IMR-90 (cell line): ENCODE results near the gene KBTBD8. TPM values are rescaled to one million over a fixed set of nuclear protein-coding genes. Genes with fewer than 3 reads are reported as not detected.

ENCODE experiments used
- ATAC-seq: fragments of 200-7000 bp; cut with Tn5 transposase; 2 replicates; pipeline ENCODE4 v1.9.1; 2020; ENCODE audit warnings: low read depth, mild to moderate bottlenecking, moderate library complexity
- BruUV-seq: library from RNA; stranded (reverse); fragments of 400-500 nt; replicated peaks from 2 replicates; lab custom pipeline; 2021; lab: Mats Ljungman, UMichigan
- CTCF ChIA-PET: fragments of 300-600 bp; formaldehyde crosslinking; extraction: SDS; loops from one replicate; lab custom pipeline; 2021; ENCODE audit warnings: antibody characterized with exemption; lab: Yijun Ruan, JAX
- POLR2A ChIA-PET: fragments of 300-600 bp; sonication (Branson Sonifier 250); formaldehyde crosslinking; loops from one replicate; lab custom pipeline; 2022; ENCODE audit warnings: antibody characterized with exemption; ENCODE audit not compliant: unreplicated experiment; lab: Charles Lee
- DNase-seq: peaks from one replicate; pipeline ENCODE4 v3.0.0; 2013
- H2AFZ ChIP-seq: replicated peaks from 2 replicates; pipeline ENCODE3; 2013; ENCODE audit warnings: low read length, mild to moderate bottlenecking; ENCODE audit not compliant: poor library complexity
- H2AK5ac ChIP-seq: 2 replicates; pipeline ENCODE4 v1.6.1; 2013; ENCODE audit warnings: low read depth, low read length, inconsistent platforms
- H2AK9ac ChIP-seq: replicated peaks from 2 replicates; pipeline ENCODE3; 2013; ENCODE audit warnings: mild to moderate bottlenecking, low read depth, low read length, moderate library complexity; ENCODE audit not compliant: poor library complexity
- H2BK120ac ChIP-seq: 2 replicates; pipeline ENCODE4 v1.6.1; 2013; ENCODE audit warnings: low read depth, low read length, inconsistent platforms
- H2BK15ac ChIP-seq: 3 replicates; pipeline ENCODE4 v1.6.1; 2013; ENCODE audit warnings: low read depth, low read length, inconsistent platforms
- H2BK20ac ChIP-seq: 2 replicates; pipeline ENCODE4 v1.6.1; 2013; ENCODE audit warnings: low read depth, mild to moderate bottlenecking, inconsistent platforms, low read length, moderate library complexity
- H2BK5ac ChIP-seq: 2 replicates; pipeline ENCODE4 v1.6.1; 2013; ENCODE audit warnings: mild to moderate bottlenecking, low read depth, low read length, inconsistent platforms; ENCODE audit not compliant: poor library complexity, severe bottlenecking
- H3K14ac ChIP-seq: replicated peaks from 2 replicates; pipeline ENCODE4 v1.6.1; 2013; ENCODE audit warnings: low read depth, low read length, inconsistent platforms
- H3K18ac ChIP-seq: 2 replicates; pipeline ENCODE4 v1.6.1; 2013; ENCODE audit warnings: low read depth, low read length, control low read depth
- H3K23ac ChIP-seq: 2 replicates; pipeline ENCODE4 v1.6.1; 2013; ENCODE audit warnings: low read depth, low read length, inconsistent platforms
- H3K27ac ChIP-seq: 2 replicates; pipeline ENCODE4 v1.5.1; 2013; ENCODE audit warnings: mild to moderate bottlenecking, control low read depth, low read length; ENCODE audit not compliant: insufficient read depth
- H3K27me3 ChIP-seq: 2 replicates; pipeline ENCODE4 v1.6.1; 2013; ENCODE audit warnings: low read length; ENCODE audit not compliant: control insufficient read depth, insufficient read depth
- H3K36me3 ChIP-seq: 2 replicates; pipeline ENCODE4 v1.6.1; 2013; ENCODE audit warnings: low read length, mixed read lengths; ENCODE audit not compliant: control insufficient read depth, insufficient read depth
- H3K4ac ChIP-seq: 2 replicates; pipeline ENCODE4 v1.6.1; 2013; ENCODE audit warnings: low read depth, low read length, inconsistent platforms
- H3K4me1 ChIP-seq: 2 replicates; pipeline ENCODE4 v1.6.1; 2013; ENCODE audit warnings: low read length, mixed read lengths; ENCODE audit not compliant: control insufficient read depth, insufficient read depth
- H3K4me2 ChIP-seq: 2 replicates; pipeline ENCODE4 v1.6.1; 2013; ENCODE audit warnings: low read depth, mild to moderate bottlenecking, control low read depth, low read length, moderate library complexity
- H3K4me3 ChIP-seq: 2 replicates; pipeline ENCODE4 v1.5.1; 2013; ENCODE audit warnings: low read depth, mild to moderate bottlenecking, control low read depth, low read length, moderate library complexity; ENCODE audit not compliant: insufficient read depth
- H3K56ac ChIP-seq: 2 replicates; pipeline ENCODE4 v1.6.1; 2013; ENCODE audit warnings: low read length, inconsistent platforms; ENCODE audit not compliant: insufficient read depth; ENCODE audit errors: extremely low read depth
- H3K79me1 ChIP-seq, 2 experiments: 2 replicates each; pipeline ENCODE4 v1.6.1; 2013; ENCODE audit warnings: low read length in 2 of 2, inconsistent platforms in 1 of 2, low read depth in 1 of 2
- H3K9ac ChIP-seq: 2 replicates; pipeline ENCODE4 v1.6.1; 2013; ENCODE audit warnings: low read depth, low read length, control low read depth
- H3K9me1 ChIP-seq: 2 replicates; pipeline ENCODE4 v1.6.1; 2013; ENCODE audit warnings: low read length, inconsistent platforms; ENCODE audit not compliant: insufficient read depth
- H3K9me3 ChIP-seq: 2 replicates; pipeline ENCODE4 v1.6.1; 2013; ENCODE audit warnings: low read length; ENCODE audit not compliant: control insufficient read depth, insufficient read depth
- H4K20me1 ChIP-seq: 2 replicates; pipeline ENCODE4 v1.6.1; 2013; ENCODE audit warnings: low read length, inconsistent platforms; ENCODE audit not compliant: insufficient read depth
- H4K5ac ChIP-seq: 2 replicates; pipeline ENCODE4 v1.6.1; 2013; ENCODE audit warnings: mild to moderate bottlenecking, low read depth, low read length, control low read depth
- H4K8ac ChIP-seq, 2 experiments: 2 replicates each; pipeline ENCODE4 v1.6.1; 2013; ENCODE audit warnings: low read depth in 2 of 2, low read length in 2 of 2, control low read depth in 1 of 2, inconsistent platforms in 1 of 2
- H4K91ac ChIP-seq: 2 replicates; pipeline ENCODE4 v1.6.1; 2013; ENCODE audit warnings: low read depth, low read length, inconsistent platforms; ENCODE audit not compliant: insufficient read depth
- BHLHE40 ChIP-seq: fragments of 150-350 bp; IDR thresholded peaks from 2 replicates; pipeline ENCODE4 v1.6.1; 2016; ENCODE audit warnings: mild to moderate bottlenecking, low read depth, low read length
- MAFK ChIP-seq: IDR thresholded peaks from 2 replicates; pipeline ENCODE4 v1.6.1; 2012; ENCODE audit warnings: low read depth, low read length, improper control_type of control experiment
- MAZ ChIP-seq: IDR thresholded peaks from 2 replicates; pipeline ENCODE4 v1.6.1; 2012; ENCODE audit warnings: low read depth, mild to moderate bottlenecking, low read length, improper control_type of control experiment, moderate library complexity, borderline replicate concordance
- MXI1 ChIP-seq: IDR thresholded peaks from 2 replicates; pipeline ENCODE4 v1.6.1; 2012; ENCODE audit warnings: low read depth, mild to moderate bottlenecking, low read length, moderate library complexity, borderline replicate concordance
- NFE2L2 ChIP-seq: fragments of 150-350 bp; IDR thresholded peaks from 2 replicates; pipeline ENCODE4 v1.6.1; 2016; ENCODE audit warnings: low read depth, mild to moderate bottlenecking, low read length
- POLR2A ChIP-seq: IDR thresholded peaks from 2 replicates; pipeline ENCODE4 v1.6.1; 2012; ENCODE audit warnings: mild to moderate bottlenecking, low read depth, low read length
- RAD21 ChIP-seq: IDR thresholded peaks from 2 replicates; pipeline ENCODE4 v1.6.1; 2012; ENCODE audit warnings: low read length, improper control_type of control experiment
- RCOR1 ChIP-seq: IDR thresholded peaks from 2 replicates; pipeline ENCODE4 v1.6.1; 2012; ENCODE audit warnings: mild to moderate bottlenecking, low read length, improper control_type of control experiment; ENCODE audit not compliant: insufficient replicate concordance
- WGBS, 2 experiments: methylation state at CpG; one replicate each; pipeline versions ENCODE4 v1.1.5 to v1.1.7; 2013; ENCODE audit warnings: missing lambda C conversion rate in 2 of 2; ENCODE audit not compliant: insufficient read length in 1 of 2; ENCODE audit errors: extremely low coverage in 2 of 2; 5-methylcytosine and 5-hydroxymethylcytosine counted together
- dilution Hi-C: fragments of 300-500 bp; cut with HindIII; formaldehyde crosslinking; loops from one replicate; pipeline ENCODE4 v1.14.3; 2018; ENCODE audit warnings: low sequenced_read_pairs; ENCODE audit not compliant: unreplicated experiment
- in situ Hi-C: fragments of 300-500 bp; cut with MboI; formaldehyde crosslinking; loops from 3 replicates; pipeline ENCODE4 v1.14.3; 2019; ENCODE audit warnings: low sequenced_read_pairs, inconsistent platforms, mixed read lengths
- intact Hi-C: fragments of 100-400 bp; cut with micrococcal nuclease; formaldehyde crosslinking; loops from 2 replicates; pipeline ENCODE4 v1.10.0; 2022
- polyA plus RNA-seq, 3 experiments: library from polyadenylated mRNA; depleted of rRNA; stranded (reverse); fragments of >200 nt; gene quantifications; 2 replicates each; pipeline ENCODE4 v1.2.3, GENCODE V29; 2012; ENCODE audit warnings: low replicate concordance in 1 of 3
- total RNA-seq: library from RNA; depleted of rRNA; stranded (reverse); fragments of >200 nt; gene quantifications from 2 replicates; pipeline ENCODE4 v1.2.3, GENCODE V29; 2012
- TF ChIP-seq, protein P1 (sequence below): fragments of 150-350 bp; IDR thresholded peaks from 2 replicates; pipeline ENCODE4 v1.6.1; 2017; ENCODE audit warnings: mild to moderate bottlenecking, antibody characterized with exemption, low read length, low read depth
- TF ChIP-seq, protein P2 (sequence below): conservative IDR thresholded peaks from 2 replicates; pipeline ENCODE4 v1.5.1; 2012; ENCODE audit warnings: mild to moderate bottlenecking, low read depth, low read length, improper control_type of control experiment

KBTBD8 gene
- total and polyA plus RNA-seq, 2 of the 4 experiments (the other 2 are of a cell fraction) = 1.5 to 8.6 TPM

DNA sequence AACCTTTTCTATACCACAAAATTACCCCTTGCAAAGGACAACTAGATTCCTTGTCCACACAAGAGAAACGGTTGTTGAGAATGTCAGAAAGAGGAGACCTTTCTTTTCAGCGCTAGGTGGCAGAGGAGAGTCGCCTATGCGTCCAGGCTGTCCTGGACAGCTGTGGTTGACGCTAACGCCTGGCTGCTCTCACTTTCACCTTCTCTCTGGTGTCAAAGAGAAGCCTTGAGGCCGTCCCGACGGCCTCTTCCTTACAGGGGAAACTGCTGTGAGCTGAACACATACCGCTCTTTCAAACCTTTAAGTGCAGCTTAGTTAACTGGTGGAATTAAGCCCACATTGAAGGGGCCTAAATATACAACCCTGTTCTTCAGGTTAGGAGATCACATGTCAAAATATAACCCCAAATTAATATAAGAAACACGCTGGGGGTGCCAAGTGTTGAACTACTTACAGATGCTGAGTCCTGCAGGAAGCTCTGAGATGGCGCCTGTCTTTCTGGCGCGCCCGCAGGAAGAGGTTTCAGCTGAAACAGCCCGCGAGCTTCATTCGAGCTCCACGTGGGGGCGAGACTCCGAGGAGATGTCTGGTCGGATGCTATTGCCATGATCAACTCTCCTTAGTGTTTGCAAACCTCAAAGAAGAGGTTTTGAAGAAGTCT lies 26.1 kb upstream of the KBTBD8 start (continued):
- TF ChIP-seq BHLHE40 = no peak
- TF ChIP-seq RAD21 = peak; percentile 95

DNA sequence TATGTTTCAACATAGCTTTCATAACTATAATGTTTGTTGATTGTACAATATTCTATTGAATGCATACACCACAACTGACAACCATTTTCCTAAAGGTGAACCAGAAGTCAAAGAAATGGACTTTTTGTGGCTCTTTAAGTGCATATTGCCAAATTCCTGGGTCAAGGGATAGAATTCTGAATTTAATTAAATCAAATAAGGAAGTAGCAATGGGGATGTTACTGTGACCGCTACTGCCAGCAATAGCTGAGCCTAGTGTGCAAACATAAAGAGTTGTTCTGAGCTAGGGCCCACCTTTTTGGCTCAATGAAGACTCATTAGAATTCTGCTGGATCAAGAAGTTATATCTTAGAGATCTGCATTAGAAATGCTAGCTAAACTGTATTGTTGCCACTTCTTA lies 17.3 kb upstream of the KBTBD8 start:
- Histone ChIP-seq H3K79me1 (no peaks in the 10 kb centered on the region), H4K5ac (no peak overlapping the region), H3K27me3 (peaks cover 20% of the 10 kb centered on the region), H4K91ac (no peak overlapping the region), H2BK15ac (no peak overlapping the region), H3K4me1 (no peaks in the 10 kb centered on the region), H3K9me3 (no peaks in the 10 kb centered on the region), H3K36me3 (no peaks in the 10 kb centered on the region), H3K4me2 (no peak overlapping the region), H3K14ac (no peak overlapping the region), H4K8ac (no peak overlapping the region), H2AFZ (no peak overlapping the region), H2BK5ac (no peak overlapping the region), H4K20me1 (no peaks in the 10 kb centered on the region), H3K9me1 (no peaks in the 10 kb centered on the region), H2AK9ac (no peak overlapping the region), H3K56ac (no peak overlapping the region), H2BK20ac (no peak overlapping the region), H3K18ac (no peak overlapping the region), H3K23ac (no peak overlapping the region), H3K4me3 (no peak overlapping the region), H2BK120ac (no peak overlapping the region), H2AK5ac (no peak overlapping the region), H3K4ac (no peak overlapping the region), H3K9ac (no peak overlapping the region), H3K27ac (no peak overlapping the region)
- no peak for ATAC-seq
- intact Hi-C loops = no loop called here
- POLR2A ChIA-PET = no interaction called here
- dilution Hi-C loops = no loop called here
- no peak for DNase-seq
- CTCF ChIA-PET = interaction anchor here (0.7 to 1.5 kb wide), 2 partner anchors 9 to 535 kb away, joined by 6 to 9 read pairs; no protein-coding TSS in a partner anchor
- no TSS peak for BruUV-seq
- TF ChIP-seq RCOR1 (no peak), MAZ (no peak), POLR2A (no peak), RAD21 (no peak), MAFK (no peak), MXI1 (no peak), BHLHE40 (no peak), NFE2L2 (no peak)
- TF ChIP-seq, protein P1, sequence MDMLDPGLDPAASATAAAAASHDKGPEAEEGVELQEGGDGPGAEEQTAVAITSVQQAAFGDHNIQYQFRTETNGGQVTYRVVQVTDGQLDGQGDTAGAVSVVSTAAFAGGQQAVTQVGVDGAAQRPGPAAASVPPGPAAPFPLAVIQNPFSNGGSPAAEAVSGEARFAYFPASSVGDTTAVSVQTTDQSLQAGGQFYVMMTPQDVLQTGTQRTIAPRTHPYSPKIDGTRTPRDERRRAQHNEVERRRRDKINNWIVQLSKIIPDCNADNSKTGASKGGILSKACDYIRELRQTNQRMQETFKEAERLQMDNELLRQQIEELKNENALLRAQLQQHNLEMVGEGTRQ = no peak
- TF ChIP-seq, protein P2, sequence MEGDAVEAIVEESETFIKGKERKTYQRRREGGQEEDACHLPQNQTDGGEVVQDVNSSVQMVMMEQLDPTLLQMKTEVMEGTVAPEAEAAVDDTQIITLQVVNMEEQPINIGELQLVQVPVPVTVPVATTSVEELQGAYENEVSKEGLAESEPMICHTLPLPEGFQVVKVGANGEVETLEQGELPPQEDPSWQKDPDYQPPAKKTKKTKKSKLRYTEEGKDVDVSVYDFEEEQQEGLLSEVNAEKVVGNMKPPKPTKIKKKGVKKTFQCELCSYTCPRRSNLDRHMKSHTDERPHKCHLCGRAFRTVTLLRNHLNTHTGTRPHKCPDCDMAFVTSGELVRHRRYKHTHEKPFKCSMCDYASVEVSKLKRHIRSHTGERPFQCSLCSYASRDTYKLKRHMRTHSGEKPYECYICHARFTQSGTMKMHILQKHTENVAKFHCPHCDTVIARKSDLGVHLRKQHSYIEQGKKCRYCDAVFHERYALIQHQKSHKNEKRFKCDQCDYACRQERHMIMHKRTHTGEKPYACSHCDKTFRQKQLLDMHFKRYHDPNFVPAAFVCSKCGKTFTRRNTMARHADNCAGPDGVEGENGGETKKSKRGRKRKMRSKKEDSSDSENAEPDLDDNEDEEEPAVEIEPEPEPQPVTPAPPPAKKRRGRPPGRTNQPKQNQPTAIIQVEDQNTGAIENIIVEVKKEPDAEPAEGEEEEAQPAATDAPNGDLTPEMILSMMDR = no peak
- WGBS, 2 experiments = no CpG with 5 or more reads among the region's 1 CpG
- in situ Hi-C loops = no loop called here
